ENCODE measurements around the gene SEPTIN1.

GRCh38 chr16:30407102-30407803, 24.9 kb upstream of the SEPTIN1 start, which contains the start of gene ZNF771:
- no peak for TF ChIP-seq POLR2A (IDR thresholded peaks at IDR 0.05)
- TF ChIP-seq CTCF (IDR thresholded peaks at IDR 0.05): peak in 1 of 3 donors; percentile 5

Measured in lower leg skin (tissue), 3 donors.